Measurements from ENCODE around the gene NFASC. TPM values are rescaled to one million over a fixed set of nuclear protein-coding genes. Genes with fewer than 3 reads are reported as not detected.

NFASC gene
- total and polyA plus RNA-seq, 4 donors, result 0.23 to 5.4 (median 1.9) TPM

GRCh38 chr1:205038132-205038786, 167.6 kb downstream of the NFASC start (continued):
- no peak for TF ChIP-seq RAD21 (IDR thresholded peaks at IDR 0.05)

DNA sequence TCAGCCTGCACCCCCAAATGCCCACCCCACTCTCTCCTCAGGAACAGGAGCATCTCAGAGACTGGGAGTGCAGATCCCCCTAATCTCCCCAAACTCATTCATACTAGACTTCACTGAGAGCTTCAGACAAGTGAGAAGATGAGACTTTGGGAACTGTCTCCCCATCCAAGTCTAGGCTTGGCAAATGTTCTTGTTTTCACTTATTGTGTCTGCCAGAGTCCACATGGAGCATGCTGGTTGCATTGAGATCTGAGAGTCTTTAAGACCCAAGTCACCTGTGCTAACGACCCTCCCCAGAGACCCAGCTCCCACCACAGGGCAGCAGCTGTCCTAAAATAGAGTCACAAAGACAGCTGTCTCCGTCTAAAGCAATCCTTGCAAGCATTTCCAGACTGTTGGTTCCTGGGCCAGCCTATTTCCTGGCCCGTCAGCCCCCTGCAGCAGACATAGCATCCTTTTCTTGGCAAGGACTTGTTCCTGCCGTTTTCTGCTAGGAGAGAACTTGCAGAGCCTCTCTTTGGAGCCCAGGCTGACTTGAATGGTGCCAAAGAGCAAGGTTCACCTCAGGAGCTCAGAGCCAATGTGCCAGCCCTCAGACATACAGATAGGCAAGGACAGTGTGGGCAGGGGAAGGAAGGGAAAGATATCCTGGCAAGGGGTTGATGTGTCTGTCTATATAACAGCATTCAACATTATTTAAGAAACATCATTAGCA, 170.5 kb downstream of the NFASC start:
- no peaks in the 10 kb centered on the region for H3K27me3 ChIP-seq (ENCODE audit: control insufficient read depth in 4 of 4, insufficient read depth in 4 of 4, low read length in 3 of 4)
- 35% methylated on average over 4 of the region's 4 CpGs for WGBS
- DNase-seq (ENCODE audit: low spot score), result no peak
- TF ChIP-seq, protein P1, sequence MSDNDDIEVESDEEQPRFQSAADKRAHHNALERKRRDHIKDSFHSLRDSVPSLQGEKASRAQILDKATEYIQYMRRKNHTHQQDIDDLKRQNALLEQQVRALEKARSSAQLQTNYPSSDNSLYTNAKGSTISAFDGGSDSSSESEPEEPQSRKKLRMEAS (IDR thresholded peaks at IDR 0.05), result no peak
- TF ChIP-seq RAD21 (IDR thresholded peaks at IDR 0.05), result peak in 1 of 2 donors; percentile 26
- TF ChIP-seq GABPA (IDR thresholded peaks at IDR 0.05 in 1 of 2, conservative IDR thresholded peaks at IDR 0.05 in 1 of 2), result no peak
- peak; percentile 51 for TF ChIP-seq HNF4G (IDR thresholded peaks at IDR 0.05)
- peak; percentile 45 to 46 for TF ChIP-seq RXRA (IDR thresholded peaks at IDR 0.05)
- peak; percentile 75 to 80 for TF ChIP-seq HNF4A (conservative IDR thresholded peaks at IDR 0.05)
- no peak overlapping the region for H3K9ac ChIP-seq (ENCODE audit: low read depth in 1 of 2, low read length in 2 of 2)
- H3K4me1 ChIP-seq (ENCODE audit: control insufficient read depth in 4 of 4, insufficient read depth in 4 of 4, low read length in 3 of 4), result peaks cover 12 to 44% (median 35%) of the 10 kb centered on the region in 4 donors
- no peaks in the 10 kb centered on the region for H3K9me3 ChIP-seq (ENCODE audit: control insufficient read depth in 4 of 4, low read length in 3 of 4)
- no peaks in the 10 kb centered on the region for H3K36me3 ChIP-seq (ENCODE audit: control insufficient read depth in 4 of 4, insufficient read depth in 3 of 4, low read depth in 1 of 4, low read length in 3 of 4)
- H3K4me3 ChIP-seq (ENCODE audit: low read depth in 1 of 3, low read length in 3 of 3), result no peak overlapping the region
- no peak overlapping the region for H3K27ac ChIP-seq (ENCODE audit: low read depth in 1 of 2, low read length in 2 of 2)

- Histone ChIP-seq H3K9ac (ENCODE audit: low read depth in 1 of 2, low read length in 2 of 2) (no peak overlapping the region), H3K27me3 (ENCODE audit: control insufficient read depth in 4 of 4, insufficient read depth in 4 of 4, low read length in 3 of 4) (no peaks in the 10 kb centered on the region), H3K4me3 (ENCODE audit: low read depth in 1 of 3, low read length in 3 of 3) (no peak overlapping the region), H3K36me3 (ENCODE audit: control insufficient read depth in 4 of 4, insufficient read depth in 3 of 4, low read depth in 1 of 4, low read length in 3 of 4) (no peaks in the 10 kb centered on the region), H3K4me1 (ENCODE audit: control insufficient read depth in 4 of 4, insufficient read depth in 4 of 4, low read length in 3 of 4) (peaks cover 12 to 41% (median 32%) of the 10 kb centered on the region in 4 donors), H3K9me3 (ENCODE audit: control insufficient read depth in 4 of 4, low read length in 3 of 4) (no peaks in the 10 kb centered on the region), H3K27ac (ENCODE audit: low read depth in 1 of 2, low read length in 2 of 2) (no peak overlapping the region)
- no peak for TF ChIP-seq TAF1 (conservative IDR thresholded peaks at IDR 0.05)
- TF ChIP-seq GABPA (IDR thresholded peaks at IDR 0.05 in 1 of 2, conservative IDR thresholded peaks at IDR 0.05 in 1 of 2), result no peak
- TF ChIP-seq, protein P2, sequence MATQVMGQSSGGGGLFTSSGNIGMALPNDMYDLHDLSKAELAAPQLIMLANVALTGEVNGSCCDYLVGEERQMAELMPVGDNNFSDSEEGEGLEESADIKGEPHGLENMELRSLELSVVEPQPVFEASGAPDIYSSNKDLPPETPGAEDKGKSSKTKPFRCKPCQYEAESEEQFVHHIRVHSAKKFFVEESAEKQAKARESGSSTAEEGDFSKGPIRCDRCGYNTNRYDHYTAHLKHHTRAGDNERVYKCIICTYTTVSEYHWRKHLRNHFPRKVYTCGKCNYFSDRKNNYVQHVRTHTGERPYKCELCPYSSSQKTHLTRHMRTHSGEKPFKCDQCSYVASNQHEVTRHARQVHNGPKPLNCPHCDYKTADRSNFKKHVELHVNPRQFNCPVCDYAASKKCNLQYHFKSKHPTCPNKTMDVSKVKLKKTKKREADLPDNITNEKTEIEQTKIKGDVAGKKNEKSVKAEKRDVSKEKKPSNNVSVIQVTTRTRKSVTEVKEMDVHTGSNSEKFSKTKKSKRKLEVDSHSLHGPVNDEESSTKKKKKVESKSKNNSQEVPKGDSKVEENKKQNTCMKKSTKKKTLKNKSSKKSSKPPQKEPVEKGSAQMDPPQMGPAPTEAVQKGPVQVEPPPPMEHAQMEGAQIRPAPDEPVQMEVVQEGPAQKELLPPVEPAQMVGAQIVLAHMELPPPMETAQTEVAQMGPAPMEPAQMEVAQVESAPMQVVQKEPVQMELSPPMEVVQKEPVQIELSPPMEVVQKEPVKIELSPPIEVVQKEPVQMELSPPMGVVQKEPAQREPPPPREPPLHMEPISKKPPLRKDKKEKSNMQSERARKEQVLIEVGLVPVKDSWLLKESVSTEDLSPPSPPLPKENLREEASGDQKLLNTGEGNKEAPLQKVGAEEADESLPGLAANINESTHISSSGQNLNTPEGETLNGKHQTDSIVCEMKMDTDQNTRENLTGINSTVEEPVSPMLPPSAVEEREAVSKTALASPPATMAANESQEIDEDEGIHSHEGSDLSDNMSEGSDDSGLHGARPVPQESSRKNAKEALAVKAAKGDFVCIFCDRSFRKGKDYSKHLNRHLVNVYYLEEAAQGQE (IDR thresholded peaks at IDR 0.05), result no peak
- TF ChIP-seq JUND (IDR thresholded peaks at IDR 0.05), result no peak
- TF ChIP-seq SP1 (IDR thresholded peaks at IDR 0.05), result no peak
- TF ChIP-seq, protein P1 (IDR thresholded peaks at IDR 0.05), result no peak
- TF ChIP-seq HNF4G (IDR thresholded peaks at IDR 0.05), result no peak
- TF ChIP-seq HNF4A (conservative IDR thresholded peaks at IDR 0.05), result no peak
- no peak for TF ChIP-seq ZBTB33 (IDR thresholded peaks at IDR 0.05)
- DNase-seq (ENCODE audit: low spot score), result no peak
- WGBS, result 77% methylated on average over 16 of the region's 16 CpGs
Observed at GRCh38 chr1:205041998-205042910, 171.6 kb downstream of the NFASC start.
